A172 (cell line): ENCODE results near the gene RFESD. TPM values are rescaled to one million over a fixed set of nuclear protein-coding genes. Genes with fewer than 3 reads are reported as not detected.

Source experiments
- DNase-seq: peaks from one replicate; pipeline ENCODE4 v3.0.0-alpha.2; 2015; ENCODE audit warnings: low spot score
- total RNA-seq: library from RNA; depleted of rRNA; stranded (reverse); fragments of >200 nt; shearing (Covaris generic); gene quantifications from 2 replicates; pipeline ENCODE4 v1.2.3, GENCODE V29; 2014; rRNA removed

The RFESD gene
- total RNA-seq: 5.3 and 7.1 TPM in 2 replicates

DNA sequence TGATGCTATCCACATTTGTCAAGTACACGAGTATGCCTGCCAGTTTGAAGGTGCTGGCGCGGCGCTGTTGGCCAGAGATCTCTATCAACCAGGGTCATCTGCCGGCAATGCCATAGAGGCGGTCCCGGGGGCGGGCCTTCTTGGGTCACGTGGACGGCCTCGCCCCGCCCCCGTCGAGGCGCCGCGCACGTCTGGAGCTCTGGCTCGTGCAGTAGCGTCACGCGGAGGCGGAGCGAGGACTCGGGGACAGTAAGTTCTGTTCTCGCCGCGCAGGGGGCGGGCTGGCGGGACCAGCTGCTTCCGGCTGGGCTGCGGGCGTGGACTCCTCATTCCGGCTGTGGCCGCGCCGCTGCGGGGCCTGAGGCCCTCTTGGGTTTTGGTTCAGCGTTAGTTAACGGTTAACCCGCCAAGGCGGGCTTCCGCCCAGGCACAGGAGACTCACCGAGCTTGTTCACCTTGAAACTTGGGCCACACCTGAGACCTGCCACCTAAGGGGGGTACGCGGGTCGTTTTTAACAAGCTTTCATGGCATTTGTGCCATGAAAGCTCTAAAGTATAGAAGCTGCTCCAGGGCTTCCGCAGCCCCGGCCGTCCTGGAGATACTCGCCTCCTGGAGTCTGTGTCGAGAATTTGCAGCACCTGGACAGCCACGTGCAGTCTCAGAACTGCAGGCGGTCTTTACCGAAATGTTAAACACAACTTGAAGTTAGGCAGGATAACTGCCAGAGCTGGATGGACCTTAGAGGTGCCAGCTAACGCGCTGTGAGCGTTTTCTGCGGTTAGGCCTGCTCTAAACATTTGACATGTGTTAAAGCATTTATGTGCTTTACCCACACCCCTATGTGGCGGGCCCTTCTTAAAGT is at the start of gene RFESD:
RFESD (plus strand) TSS at position 209 of the 863 bp plus-strand sequence. CDS start 5,495 bp downstream, outside the sequence.
- DNase-seq: peak; percentile 97

DNA sequence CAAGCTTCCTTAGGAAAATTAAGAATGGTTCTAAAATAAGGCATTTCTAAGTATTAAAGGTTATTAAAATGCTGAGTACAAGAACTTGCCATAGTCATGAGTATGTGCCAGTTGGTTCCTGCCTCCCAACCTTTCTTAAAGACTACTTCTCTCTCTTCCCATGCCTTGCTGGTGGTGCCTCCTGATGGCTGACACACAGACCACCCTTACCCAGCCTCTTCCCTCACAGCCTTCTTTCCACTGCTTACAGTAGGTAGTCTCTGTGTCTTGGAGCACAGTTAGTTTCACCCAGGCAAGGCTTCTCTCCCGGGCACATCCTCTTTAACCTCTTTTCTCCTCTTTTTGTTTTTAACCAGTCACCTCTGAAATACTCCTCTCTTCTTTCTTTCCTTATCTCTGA is 47.3 kb upstream of the RFESD start:
- no peak for DNase-seq

DNA sequence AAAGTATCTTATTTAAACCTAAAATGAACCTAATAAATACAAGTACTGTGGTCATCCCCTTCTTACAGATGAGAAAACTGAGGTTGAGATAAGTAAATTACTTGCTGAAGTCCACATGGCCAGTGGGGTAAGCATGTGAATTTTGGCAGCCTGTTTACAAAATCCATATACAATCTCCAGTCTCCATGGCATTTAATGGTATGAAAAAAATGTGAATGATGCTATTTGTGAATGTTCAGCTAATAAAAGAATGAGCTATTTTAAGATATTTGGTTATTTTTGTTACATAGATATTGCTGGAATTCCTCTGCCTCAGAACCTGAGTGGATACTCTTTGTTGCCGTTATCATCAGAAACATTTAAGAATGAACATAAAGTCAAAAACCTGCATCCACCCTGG is 46.0 kb upstream of the RFESD start:
- DNase-seq: no peak

DNA sequence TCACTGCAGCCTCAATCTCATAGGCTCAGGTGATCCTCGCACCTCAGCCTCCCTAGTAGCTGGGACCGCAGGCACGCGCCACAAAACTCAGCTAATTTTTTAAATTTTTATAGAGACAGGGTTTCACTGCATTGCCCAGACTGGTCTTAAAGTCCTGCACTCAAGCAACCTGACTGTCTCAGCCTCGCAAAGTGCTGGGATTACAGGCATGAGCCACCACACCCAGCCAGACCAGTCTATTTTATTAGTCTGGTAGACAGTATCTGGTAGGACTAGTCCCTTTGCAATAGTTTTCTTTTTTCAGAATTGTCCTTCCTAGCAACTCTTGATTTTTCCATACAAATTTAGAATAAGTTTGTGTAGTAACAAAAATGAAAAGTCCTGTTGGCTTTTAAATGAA is 40.8 kb upstream of the RFESD start:
- no peak for DNase-seq

DNA sequence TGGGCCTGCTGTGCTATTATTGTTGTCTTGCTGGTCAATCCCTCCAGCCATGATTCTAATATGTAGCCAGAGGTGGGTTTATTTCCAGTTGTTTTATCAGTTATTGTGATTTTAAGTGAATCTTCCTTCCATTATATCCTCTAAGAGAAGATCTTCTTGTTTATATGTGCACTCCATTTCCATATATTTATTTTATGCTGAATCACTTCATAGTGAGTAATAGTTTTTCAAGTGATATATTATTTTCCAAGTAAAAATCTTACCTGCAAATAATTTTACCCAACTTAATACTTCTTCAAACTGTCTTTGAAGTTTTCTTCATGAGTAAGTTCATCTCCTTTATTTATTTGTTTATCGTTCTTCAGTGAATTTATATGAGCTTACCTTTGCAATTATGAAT is 40.2 kb upstream of the RFESD start:
- no peak for DNase-seq

DNA sequence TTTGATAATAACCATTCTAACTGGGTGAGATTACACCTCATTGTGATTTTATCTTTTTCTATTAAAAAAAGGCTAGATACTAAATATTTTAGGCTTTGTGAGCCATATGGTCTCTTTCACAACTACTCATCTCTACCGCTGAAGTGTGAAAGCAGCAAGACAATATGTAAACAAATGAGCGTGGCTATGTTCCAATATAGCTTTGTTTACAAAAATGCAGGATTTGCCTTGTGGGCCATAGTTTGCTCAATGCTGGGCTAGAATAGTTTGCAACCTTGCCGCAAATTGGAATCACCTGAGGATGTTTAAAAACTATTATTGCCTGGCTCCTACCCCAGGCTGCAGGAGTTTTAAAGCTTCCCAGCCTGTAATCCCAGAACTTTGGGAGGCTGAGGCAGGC is 36.9 kb upstream of the RFESD start:
- no peak for DNase-seq

DNA sequence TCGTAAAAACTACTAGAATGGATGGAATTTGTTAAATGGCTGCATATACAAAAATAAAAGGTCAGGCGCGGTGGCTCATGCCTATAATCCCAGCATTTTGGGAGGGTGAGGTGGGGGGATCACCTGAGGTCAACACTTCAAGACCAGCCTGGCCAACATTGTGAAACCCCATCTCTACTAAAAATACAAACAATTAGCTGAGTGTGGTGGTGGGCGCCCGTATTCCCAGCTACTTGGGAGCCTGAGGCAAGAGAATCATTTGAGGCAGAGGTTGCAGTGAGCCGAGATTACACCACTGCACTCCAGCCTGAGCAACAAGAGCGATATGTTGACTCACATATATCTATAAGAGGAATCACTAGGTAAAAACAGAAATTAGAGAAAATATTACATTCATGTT is 36.0 kb upstream of the RFESD start:
- no peak for DNase-seq

DNA sequence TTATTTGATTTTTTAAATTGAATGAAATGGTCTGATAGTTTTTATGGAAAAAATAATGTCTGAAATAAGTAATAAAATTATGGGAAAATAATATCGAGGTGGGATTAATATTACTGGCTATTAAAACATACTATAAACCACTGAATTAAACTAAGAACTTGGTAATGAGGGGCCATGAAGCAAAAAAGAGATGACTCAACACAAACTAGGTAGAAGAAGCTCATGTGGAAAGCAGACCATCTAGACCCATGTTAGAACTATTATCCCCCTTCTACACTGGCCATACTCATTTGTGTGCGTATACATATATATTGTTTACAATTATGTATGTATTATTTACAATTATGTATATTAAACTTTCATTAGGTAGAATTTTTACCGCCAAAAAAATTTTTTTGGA is 35.2 kb upstream of the RFESD start:
- no peak for DNase-seq

DNA sequence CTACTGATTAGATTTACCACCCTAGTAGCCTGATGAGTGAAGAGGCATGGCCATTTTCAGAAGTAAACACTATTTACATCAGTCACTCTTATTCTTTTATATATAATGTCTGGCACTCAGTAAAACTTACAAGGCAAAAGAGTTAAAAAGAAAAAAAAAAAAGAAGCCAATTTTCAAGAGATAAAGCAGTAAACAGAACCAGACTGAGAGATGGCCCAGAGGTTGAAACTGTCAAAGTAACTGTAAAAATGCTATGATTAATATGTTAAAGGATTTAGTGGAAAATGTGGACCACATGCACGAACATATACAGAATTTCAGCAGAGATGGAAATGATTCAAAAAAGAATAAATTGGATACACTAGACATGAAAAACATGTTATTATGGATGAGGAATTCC is 33.1 kb upstream of the RFESD start:
- DNase-seq: no peak

DNA sequence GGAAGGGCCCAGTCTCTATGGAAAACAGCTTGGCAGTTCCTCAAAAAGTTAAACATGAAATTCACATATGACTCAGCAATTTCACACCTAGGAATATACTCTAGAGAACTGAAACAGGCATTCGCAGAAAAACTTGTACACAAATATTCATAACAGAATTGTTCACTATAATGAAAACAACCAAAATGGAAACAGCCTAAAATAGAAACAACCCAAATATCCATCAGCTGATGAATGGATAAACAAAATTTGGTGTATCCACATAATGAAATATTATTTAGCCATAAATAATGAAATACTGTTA is 31.5 kb upstream of the RFESD start:
- no peak for DNase-seq

DNA sequence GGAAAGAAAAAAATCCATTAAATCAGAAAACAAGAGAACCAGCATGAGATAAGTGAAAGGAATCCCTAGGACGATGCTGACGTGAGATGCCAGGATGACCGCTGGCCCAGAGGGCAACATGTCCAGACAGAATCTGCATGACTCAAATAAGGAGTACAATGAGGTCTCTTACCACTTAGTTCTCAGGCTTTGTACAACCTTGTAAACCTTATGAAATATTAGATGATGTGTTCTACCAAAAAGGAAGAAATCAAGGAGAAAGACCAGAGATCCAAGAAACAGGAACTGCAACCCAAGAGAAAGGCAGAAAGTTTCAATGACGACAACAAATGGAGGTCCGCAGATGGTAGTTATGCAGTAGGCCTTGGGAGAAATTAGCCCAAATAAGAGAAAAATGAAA is 29.5 kb upstream of the RFESD start:
- DNase-seq: no peak

DNA sequence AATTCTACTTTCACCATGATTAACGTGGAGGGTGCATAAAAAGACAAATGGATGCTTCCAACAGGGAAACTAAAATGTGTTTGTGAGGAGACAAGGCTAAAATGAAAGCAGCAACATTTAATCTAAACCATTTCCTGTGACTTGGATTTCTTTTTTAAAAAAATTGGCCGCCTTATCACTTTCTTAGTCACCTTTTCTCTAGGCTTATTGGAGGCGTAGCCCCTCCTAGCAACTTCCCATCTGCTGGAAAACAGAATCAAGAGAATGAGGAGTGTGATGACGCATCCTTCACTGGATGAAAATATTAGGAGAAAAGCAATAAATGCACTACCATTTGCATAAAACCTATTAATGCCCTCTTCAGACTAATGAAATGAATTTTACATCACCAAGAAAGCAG is 27.5 kb upstream of the RFESD start:
- DNase-seq: peak; percentile 70

DNA sequence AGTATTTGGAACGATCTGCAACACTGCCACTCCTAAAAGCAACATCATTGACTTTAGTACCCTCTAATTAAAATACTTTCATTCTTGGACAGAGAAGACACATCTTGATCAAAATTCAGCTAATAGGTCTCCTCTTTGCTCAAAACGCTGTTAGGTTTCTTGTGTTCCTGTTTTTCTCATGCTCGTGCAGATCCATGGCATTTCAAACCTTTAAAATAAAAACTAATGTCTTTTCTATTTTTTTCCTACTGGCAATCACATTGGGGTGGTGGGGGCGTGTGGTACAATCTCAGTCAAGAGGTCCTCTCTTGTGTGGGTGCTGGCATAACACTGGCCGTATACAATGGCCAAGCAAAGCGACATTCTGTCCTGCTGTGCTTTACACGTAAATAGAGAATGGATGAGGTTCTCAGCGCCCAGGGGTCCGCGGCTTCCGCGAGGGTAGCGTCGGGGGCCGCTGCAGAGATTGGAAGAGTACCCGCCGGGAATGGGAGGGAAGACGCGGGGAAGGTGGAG is 27.0 kb upstream of the RFESD start:
- DNase-seq: no peak

DNA sequence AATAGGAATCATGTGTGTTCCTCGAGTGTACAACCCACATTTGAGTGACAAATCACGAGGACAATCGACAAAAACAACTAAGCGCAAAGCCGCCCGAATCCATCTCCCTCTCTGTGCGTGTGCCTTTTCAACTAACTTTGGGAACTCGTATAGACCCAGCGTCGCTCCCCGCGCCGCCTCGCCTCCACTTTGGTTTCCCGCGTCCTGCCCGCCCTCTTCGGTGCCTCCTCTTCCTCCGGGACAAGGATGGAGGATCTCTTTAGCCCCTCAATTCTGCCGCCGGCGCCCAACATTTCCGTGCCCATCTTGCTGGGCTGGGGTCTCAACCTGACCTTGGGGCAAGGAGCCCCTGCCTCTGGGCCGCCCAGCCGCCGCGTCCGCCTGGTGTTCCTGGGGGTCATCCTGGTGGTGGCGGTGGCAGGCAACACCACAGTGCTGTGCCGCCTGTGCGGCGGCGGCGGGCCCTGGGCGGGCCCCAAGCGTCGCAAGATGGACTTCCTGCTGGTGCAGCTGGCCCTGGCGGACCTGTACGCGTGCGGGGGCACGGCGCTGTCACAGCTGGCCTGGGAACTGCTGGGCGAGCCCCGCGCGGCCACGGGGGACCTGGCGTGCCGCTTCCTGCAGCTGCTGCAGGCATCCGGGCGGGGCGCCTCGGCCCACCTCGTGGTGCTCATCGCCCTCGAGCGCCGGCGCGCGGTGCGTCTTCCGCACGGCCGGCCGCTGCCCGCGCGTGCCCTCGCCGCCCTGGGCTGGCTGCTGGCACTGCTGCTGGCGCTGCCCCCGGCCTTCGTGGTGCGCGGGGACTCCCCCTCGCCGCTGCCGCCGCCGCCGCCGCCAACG is 26.3 kb upstream of the RFESD start, which contains the start of gene GPR150:
GPR150 (plus strand) TSS at position 58 of the 840 bp plus-strand sequence; CDS start at position 247, 189 bp downstream.
- DNase-seq: no peak

DNA sequence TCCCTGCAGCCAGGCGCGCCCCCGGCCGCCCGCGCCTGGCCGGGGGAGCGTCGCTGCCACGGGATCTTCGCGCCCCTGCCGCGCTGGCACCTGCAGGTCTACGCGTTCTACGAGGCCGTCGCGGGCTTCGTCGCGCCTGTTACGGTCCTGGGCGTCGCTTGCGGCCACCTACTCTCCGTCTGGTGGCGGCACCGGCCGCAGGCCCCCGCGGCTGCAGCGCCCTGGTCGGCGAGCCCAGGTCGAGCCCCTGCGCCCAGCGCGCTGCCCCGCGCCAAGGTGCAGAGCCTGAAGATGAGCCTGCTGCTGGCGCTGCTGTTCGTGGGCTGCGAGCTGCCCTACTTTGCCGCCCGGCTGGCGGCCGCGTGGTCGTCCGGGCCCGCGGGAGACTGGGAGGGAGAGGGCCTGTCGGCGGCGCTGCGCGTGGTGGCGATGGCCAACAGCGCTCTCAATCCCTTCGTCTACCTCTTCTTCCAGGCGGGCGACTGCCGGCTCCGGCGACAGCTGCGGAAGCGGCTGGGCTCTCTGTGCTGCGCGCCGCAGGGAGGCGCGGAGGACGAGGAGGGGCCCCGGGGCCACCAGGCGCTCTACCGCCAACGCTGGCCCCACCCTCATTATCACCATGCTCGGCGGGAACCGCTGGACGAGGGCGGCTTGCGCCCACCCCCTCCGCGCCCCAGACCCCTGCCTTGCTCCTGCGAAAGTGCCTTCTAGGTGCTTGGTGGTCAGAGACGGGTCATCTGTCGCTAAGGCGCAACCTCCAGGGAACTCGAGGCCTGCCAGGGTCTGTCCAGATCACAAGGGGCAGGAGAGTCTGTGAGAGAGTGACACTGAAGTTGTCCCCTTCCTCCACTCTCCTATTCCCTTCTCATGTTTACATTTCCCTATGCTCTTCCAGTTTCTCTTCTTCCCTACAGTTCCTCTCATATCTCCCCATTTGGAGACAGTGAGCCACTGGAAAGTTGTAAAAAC is 25.4 kb upstream of the RFESD start:
- no peak for DNase-seq

DNA sequence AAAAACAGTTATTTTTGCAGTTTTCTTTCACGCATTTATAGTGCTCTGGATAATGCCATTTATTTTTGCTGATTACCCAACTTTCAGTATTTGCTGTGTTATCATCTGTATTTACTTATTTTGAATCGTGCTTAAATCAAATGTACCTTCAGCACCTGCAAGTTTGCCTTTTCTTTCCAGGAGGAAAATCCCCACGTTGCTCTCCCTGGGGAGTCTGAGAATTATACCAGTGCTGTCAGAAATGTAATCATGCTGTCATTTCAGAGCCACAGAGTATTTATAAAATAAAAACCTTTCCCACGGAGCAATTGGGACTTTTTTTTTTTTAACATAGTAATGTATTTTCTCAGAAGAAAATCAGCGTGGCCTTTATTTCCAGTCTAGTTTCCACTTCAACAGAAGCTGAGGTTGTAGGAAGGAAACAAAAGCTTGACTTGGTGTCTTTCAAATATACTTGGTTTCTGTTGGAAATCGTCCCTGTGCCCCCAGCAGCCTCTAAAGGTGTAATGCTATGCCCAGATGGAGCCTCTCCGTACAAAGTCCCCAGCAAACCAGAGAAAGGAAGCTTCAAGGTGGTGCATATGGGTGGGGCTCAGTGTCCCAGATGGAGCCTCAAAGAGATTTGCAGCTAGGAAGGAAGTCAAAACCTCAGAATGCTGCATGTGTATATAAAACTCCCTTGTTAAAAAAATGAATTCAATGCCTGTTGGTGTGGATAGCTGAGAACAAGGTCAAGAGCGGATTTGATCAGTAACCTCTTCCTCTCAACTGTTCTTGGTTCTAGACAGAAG is 24.5 kb upstream of the RFESD start:
- no peak for DNase-seq

DNA sequence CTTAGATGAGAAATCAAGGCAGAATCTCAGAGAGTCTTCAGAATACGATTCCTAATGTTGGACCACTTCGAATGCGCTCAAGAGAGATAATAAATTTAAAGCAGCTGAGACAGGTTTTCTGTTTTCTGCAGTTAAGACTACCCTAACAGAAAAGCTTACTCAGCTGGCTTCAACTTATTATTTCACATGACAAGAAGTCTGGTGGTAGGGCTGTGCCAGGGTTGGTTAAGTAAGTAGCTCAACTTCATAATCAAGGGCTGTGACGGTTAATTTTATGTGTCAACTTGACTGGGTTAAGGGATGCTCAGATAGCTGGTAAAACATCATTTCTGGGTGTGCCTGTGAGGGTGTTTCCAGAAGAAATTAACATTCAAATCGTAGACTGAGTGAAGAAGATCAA is 22.9 kb upstream of the RFESD start:
- DNase-seq: no peak

DNA sequence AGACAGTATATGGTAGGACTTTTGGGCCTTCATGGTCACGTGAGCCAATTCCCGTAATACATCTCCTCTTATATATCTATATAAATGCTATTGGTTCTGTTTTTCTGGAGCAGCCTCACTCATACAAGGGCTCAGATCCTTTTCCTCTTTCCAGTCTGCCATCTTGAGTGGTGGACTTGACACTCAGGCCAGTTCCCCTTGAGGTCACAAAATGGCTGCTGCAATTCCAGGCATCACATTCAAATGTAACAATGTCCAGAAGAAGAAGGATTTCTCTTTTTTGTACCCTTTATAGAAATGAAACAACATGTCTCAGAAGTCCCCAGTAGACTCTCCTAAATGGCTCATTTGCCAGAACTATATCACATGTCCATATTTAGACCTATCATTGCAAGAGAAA is 22.2 kb upstream of the RFESD start:
- no peak for DNase-seq

DNA sequence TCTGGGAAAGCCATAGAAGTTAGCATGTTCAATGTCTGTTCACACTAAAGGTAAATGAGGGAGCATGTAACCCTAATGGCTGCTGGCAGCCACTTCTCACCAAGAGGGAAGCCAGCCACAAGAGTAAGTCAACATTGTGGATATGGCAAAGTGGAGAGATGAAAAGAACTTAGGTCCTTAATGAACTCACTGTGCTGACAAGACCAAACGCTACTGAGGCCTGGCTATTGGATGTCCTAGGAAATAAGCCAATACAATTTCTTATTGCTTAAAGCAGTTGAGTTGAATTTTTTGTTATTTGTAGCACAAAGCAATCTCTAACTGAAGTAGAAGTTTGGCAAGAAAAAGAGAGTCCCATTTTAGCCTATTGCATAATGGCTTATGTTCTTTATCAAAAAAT is 19.9 kb upstream of the RFESD start:
- DNase-seq: no peak

DNA sequence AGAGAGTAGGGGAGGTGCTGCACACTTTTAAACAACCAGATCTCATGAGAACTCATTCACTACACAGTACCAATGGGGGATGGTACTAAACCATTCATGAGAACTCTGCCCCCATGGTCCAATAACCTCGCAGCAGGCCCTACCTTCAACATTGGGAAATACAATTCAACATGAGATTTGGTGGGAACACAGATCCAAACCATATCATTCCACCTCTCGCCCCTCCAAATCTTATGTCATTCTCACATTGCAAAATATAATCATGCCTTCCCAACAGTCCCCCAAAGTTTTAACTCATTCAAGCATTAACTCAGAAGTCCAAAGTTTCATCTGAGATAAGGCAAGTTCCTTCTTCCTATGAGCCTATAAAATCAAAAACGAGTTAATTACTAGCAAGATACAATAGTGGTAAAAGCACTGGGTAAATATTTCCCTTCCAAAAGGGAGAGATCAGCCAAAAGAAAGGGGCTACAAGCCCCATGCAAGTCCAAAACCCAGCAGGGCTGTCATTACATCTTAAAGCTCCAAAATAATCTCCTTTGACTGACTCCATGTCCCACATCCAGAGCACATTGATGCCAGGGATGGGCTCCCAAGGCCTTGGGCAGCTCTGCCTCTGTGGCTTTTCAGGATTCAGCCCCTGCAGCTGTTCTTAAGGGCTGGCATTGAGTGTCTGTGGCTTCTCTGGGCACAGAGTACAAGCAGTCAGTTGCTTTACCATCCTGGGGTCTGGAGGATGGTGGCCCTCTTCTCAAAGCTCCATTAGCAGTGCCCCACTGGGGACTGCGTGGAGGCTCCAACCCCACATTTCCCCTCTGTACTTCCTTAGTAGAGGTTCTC is 18.4 kb upstream of the RFESD start:
- DNase-seq: no peak
